Muscle layer of duodenum (tissue), 2 donors: ENCODE measurements around the gene CCDC61.

Experiments
- H3K27ac ChIP-seq: one replicate; pipeline ENCODE4 v1.7.0; 2013; ENCODE audit warnings: mild to moderate bottlenecking, low read length
- H3K27me3 ChIP-seq: one replicate; pipeline ENCODE4 v1.7.0; 2013; ENCODE audit warnings: low read depth, mild to moderate bottlenecking, control low read depth, low read length
- H3K36me3 ChIP-seq, 2 donors: one replicate each; pipeline ENCODE4 v1.7.0; 2013; ENCODE audit warnings: low read length in 2 of 2, control low read depth in 1 of 2, mild to moderate bottlenecking in 1 of 2; ENCODE audit not compliant: insufficient read depth in 2 of 2, control insufficient read depth in 1 of 2
- H3K4me1 ChIP-seq, 2 donors: one replicate each; pipeline ENCODE4 v1.7.0; 2013; ENCODE audit warnings: low read length in 2 of 2, mild to moderate bottlenecking in 2 of 2, control low read depth in 1 of 2, moderate library complexity in 1 of 2; ENCODE audit not compliant: insufficient read depth in 2 of 2, control insufficient read depth in 1 of 2
- H3K4me3 ChIP-seq, 2 donors: one replicate each; pipeline ENCODE4 v1.7.0; 2013; ENCODE audit warnings: low read length in 2 of 2, low read depth in 1 of 2, mild to moderate bottlenecking in 1 of 2
- H3K9me3 ChIP-seq, 2 donors: one replicate each; pipeline ENCODE4 v1.7.0; 2013; ENCODE audit warnings: low read length in 2 of 2, control low read depth in 1 of 2, mild to moderate bottlenecking in 1 of 2; ENCODE audit not compliant: control insufficient read depth in 1 of 2
- donor health status: healthy.

CCDC61 gene

GRCh38 chr19:45960595-45961235 is 34.6 kb upstream of the CCDC61 start:
- Histone ChIP-seq H3K9me3 (no peaks in the 10 kb centered on the region), H3K4me3 (no peak overlapping the region), H3K4me1 (peaks cover 0 to 4% of the 10 kb centered on the region in 2 donors), H3K36me3 (no peaks in the 10 kb centered on the region), H3K27me3 (peaks cover 4% of the 10 kb centered on the region), H3K27ac (no peak overlapping the region)

- no peak overlapping the region for H3K27ac ChIP-seq
- H3K4me1 ChIP-seq: peaks cover 0 to 4% of the 10 kb centered on the region in 2 donors
- no peaks in the 10 kb centered on the region for H3K9me3 ChIP-seq
- no peaks in the 10 kb centered on the region for H3K36me3 ChIP-seq
- no peak overlapping the region for H3K4me3 ChIP-seq
- peaks cover 4% of the 10 kb centered on the region for H3K27me3 ChIP-seq
Observed at GRCh38 chr19:45962021-45962420, 33.2 kb upstream of the CCDC61 start.

- Histone ChIP-seq H3K27me3 (peaks cover 7% of the 10 kb centered on the region), H3K4me3 (no peak overlapping the region), H3K9me3 (no peaks in the 10 kb centered on the region), H3K27ac (no peak overlapping the region), H3K4me1 (no peaks in the 10 kb centered on the region), H3K36me3 (no peaks in the 10 kb centered on the region)
Observed at GRCh38 chr19:45967246-45967645, 28.0 kb upstream of the CCDC61 start.

GRCh38 chr19:45968626-45969025 is 26.6 kb upstream of the CCDC61 start:
- H3K4me3 ChIP-seq: no peak overlapping the region
- no peaks in the 10 kb centered on the region for H3K36me3 ChIP-seq
- peaks cover 13% of the 10 kb centered on the region for H3K27me3 ChIP-seq
- no peak overlapping the region for H3K27ac ChIP-seq
- H3K4me1 ChIP-seq: no peaks in the 10 kb centered on the region
- H3K9me3 ChIP-seq: no peaks in the 10 kb centered on the region

- Histone ChIP-seq H3K4me1 (no peaks in the 10 kb centered on the region), H3K4me3 (no peak overlapping the region), H3K27ac (no peak overlapping the region), H3K27me3 (peaks cover 19% of the 10 kb centered on the region), H3K9me3 (no peaks in the 10 kb centered on the region), H3K36me3 (no peaks in the 10 kb centered on the region)
Observed at GRCh38 chr19:45969676-45970075, 25.6 kb upstream of the CCDC61 start.

- Histone ChIP-seq H3K4me3 (no peak overlapping the region), H3K9me3 (no peaks in the 10 kb centered on the region), H3K36me3 (no peaks in the 10 kb centered on the region), H3K27me3 (peaks cover 26% of the 10 kb centered on the region), H3K4me1 (no peaks in the 10 kb centered on the region), H3K27ac (no peak overlapping the region)
Observed at GRCh38 chr19:45971260-45971902, 23.9 kb upstream of the CCDC61 start.

GRCh38 chr19:45972081-45972946 is 23.0 kb upstream of the CCDC61 start:
- peak overlapping the region in 1 of 2 donors; percentile 35 for H3K4me3 ChIP-seq
- H3K27me3 ChIP-seq: peaks cover 26% of the 10 kb centered on the region
- no peaks in the 10 kb centered on the region for H3K9me3 ChIP-seq
- no peaks in the 10 kb centered on the region for H3K36me3 ChIP-seq
- H3K27ac ChIP-seq: no peak overlapping the region
- no peaks in the 10 kb centered on the region for H3K4me1 ChIP-seq

- Histone ChIP-seq H3K27me3 (peaks cover 26% of the 10 kb centered on the region), H3K4me1 (no peaks in the 10 kb centered on the region), H3K36me3 (no peaks in the 10 kb centered on the region), H3K27ac (no peak overlapping the region), H3K9me3 (no peaks in the 10 kb centered on the region), H3K4me3 (peak overlapping the region in 1 of 2 donors; percentile 35)
Observed at GRCh38 chr19:45972947-45973540, 22.2 kb upstream of the CCDC61 start.

GRCh38 chr19:45973553-45974338 is 21.5 kb upstream of the CCDC61 start, which contains the start of gene NOVA2:
NOVA2 (minus strand) TSS chr19:45973865; CDS start chr19:45973351, 514 bp downstream.
- no peaks in the 10 kb centered on the region for H3K4me1 ChIP-seq
- H3K27ac ChIP-seq: no peak within 1 kb of the TSS
- H3K9me3 ChIP-seq: no peaks in the 10 kb centered on the region
- H3K4me3 ChIP-seq: peak within 1 kb of the TSS in 1 of 2 donors; percentile 35
- H3K36me3 ChIP-seq: no peaks in the 10 kb centered on the region
- H3K27me3 ChIP-seq: peaks cover 26% of the 10 kb centered on the region

GRCh38 chr19:45975306-45976070 is 19.8 kb upstream of the CCDC61 start:
- Histone ChIP-seq H3K27ac (no peak overlapping the region), H3K4me3 (no peak overlapping the region), H3K27me3 (peaks cover 26% of the 10 kb centered on the region)

More at GRCh38 chr19:45975306-45976070, 19.8 kb upstream of the CCDC61 start:
- no peaks in the 10 kb centered on the region for H3K9me3 ChIP-seq
- H3K36me3 ChIP-seq: no peaks in the 10 kb centered on the region
- no peaks in the 10 kb centered on the region for H3K4me1 ChIP-seq
